Measurements from ENCODE around the gene LHFPL3. TPM values are rescaled to one million over a fixed set of nuclear protein-coding genes. Genes with fewer than 3 reads are reported as not detected.

LHFPL3 gene
- total RNA-seq, 1 donor from 2014 or later = not detected

GRCh38 chr7:104358446-104359132, 30.2 kb downstream of the LHFPL3 start:
- H3K27me3 ChIP-seq (ENCODE audit: control insufficient read depth, insufficient read depth, low read length) = no peaks in the 10 kb centered on the region
- FAIRE-seq (no peak), DNase-seq (ENCODE audit: low read depth) (no peak)
- no peak for TF ChIP-seq CTCF (IDR thresholded peaks at IDR 0.05; ENCODE audit: insufficient read depth, low read length, severe bottlenecking)
- no peak overlapping the region for H3K4me3 ChIP-seq (ENCODE audit: low read depth, low read length)
- no peaks in the 10 kb centered on the region for H3K36me3 ChIP-seq (ENCODE audit: control insufficient read depth, insufficient read depth, low read length)

DNA sequence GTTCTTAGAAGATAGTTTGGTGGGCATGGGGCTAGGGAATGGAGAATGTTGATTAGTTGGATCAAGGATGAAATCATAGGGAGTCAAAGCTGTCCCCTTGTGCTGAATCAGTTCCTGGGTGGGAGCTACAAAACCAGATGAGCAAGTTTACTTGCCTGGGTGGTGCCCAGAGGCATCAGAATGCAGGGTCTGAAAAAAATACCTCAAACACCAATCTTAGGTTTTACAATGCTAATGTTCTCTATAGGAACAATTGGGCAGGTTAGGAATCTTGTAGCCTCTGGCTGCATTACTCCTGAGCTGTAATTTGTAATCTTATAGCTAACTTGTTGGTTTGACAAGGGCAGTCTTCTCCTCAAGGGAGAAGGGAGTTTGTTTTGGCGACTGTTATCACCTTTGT, 34.4 kb downstream of the LHFPL3 start:
- peak; percentile 10 for DNase-seq (ENCODE audit: low read depth)
- Histone ChIP-seq H3K27me3 (ENCODE audit: control insufficient read depth, insufficient read depth, low read length) (no peaks in the 10 kb centered on the region), H3K36me3 (ENCODE audit: control insufficient read depth, insufficient read depth, low read length) (no peaks in the 10 kb centered on the region), H3K4me3 (ENCODE audit: low read depth, low read length) (no peak overlapping the region)
- no peak for FAIRE-seq
- TF ChIP-seq CTCF (IDR thresholded peaks at IDR 0.05; ENCODE audit: insufficient read depth, low read length, severe bottlenecking) = no peak

GRCh38 chr7:104363355-104363754, 35.0 kb downstream of the LHFPL3 start:
- no peak for FAIRE-seq
- no peaks in the 10 kb centered on the region for H3K27me3 ChIP-seq (ENCODE audit: control insufficient read depth, insufficient read depth, low read length)
- no peaks in the 10 kb centered on the region for H3K36me3 ChIP-seq (ENCODE audit: control insufficient read depth, insufficient read depth, low read length)
- no peak overlapping the region for H3K4me3 ChIP-seq (ENCODE audit: low read depth, low read length)
- TF ChIP-seq CTCF (IDR thresholded peaks at IDR 0.05; ENCODE audit: insufficient read depth, low read length, severe bottlenecking) = no peak
- DNase-seq (ENCODE audit: low read depth) = no peak

DNA sequence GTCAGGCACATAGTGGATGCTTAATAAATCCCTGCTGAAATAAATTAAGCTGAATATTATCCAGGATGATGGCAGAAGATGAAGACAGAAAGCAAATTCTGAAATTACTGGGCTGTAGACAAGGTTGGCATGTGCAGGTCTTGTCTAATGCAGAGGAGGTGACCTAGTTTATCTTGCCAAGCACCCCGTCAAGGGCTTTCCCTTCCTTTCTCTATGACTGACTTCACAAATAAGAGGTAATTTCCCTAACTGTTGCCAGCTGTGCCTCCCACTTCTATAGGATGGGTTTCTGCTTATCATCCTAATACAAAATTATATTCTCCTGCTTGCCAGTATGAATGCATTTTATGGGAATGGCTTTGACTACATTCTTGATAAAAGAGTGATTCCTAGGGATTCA, 38.0 kb downstream of the LHFPL3 start:
- TF ChIP-seq CTCF (IDR thresholded peaks at IDR 0.05; ENCODE audit: insufficient read depth, low read length, severe bottlenecking) = no peak
- no peak for FAIRE-seq
- H3K27me3 ChIP-seq (ENCODE audit: control insufficient read depth, insufficient read depth, low read length) = no peaks in the 10 kb centered on the region
- no peak overlapping the region for H3K4me3 ChIP-seq (ENCODE audit: low read depth, low read length)
- H3K36me3 ChIP-seq (ENCODE audit: control insufficient read depth, insufficient read depth, low read length) = no peaks in the 10 kb centered on the region
- no peak for DNase-seq (ENCODE audit: low read depth)

GRCh38 chr7:104367926-104368325, 39.5 kb downstream of the LHFPL3 start:
- H3K36me3 ChIP-seq (ENCODE audit: control insufficient read depth, insufficient read depth, low read length) = no peaks in the 10 kb centered on the region
- TF ChIP-seq CTCF (IDR thresholded peaks at IDR 0.05; ENCODE audit: insufficient read depth, low read length, severe bottlenecking) = no peak
- no peak overlapping the region for H3K4me3 ChIP-seq (ENCODE audit: low read depth, low read length)
- no peak for FAIRE-seq
- no peak for DNase-seq (ENCODE audit: low read depth)
- no peaks in the 10 kb centered on the region for H3K27me3 ChIP-seq (ENCODE audit: control insufficient read depth, insufficient read depth, low read length)

All from bronchial epithelial cell (primary cell).